Hepatic stellate cell (primary cell): ENCODE results near the gene ZFP64.
"Not testable (repeated sequence)": the region's sequence is repeated elsewhere in the genome, so short reads cannot be mapped to it uniquely, and the experiment has no call there.

Experiments used
- DNase-seq: peaks from one replicate; pipeline ENCODE4 v3.0.0; 2011; ENCODE audit warnings: low spot score

Gene ZFP64

DNA sequence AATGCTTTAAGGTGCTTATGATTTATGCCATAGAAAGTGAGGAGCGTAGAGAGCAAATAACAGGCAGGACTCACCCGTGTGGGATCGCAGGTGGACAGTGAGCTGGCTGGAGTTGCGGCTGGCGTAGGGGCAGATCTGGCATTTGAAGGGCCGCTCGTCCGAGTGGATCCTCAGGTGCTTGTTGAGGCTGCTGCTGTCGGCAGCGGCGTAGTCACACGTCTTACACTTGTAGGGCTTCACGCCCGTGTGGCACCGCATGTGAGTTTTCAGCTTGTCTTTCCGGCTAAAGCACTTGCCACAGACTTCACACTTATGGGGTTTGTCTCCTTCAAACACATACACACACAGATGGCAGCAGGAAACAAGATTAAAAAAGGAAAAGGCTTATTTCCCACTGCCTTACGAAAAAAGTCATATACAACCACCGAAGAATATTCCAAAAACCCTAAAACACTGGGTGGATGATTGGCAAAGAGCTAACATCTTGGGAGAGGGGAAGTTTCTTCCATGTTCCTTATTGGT, 31.5 kb downstream of the ZFP64 start:
- no peak for DNase-seq

- DNase-seq = no peak
Observed at GRCh38 chr20:52154575-52154974, 37.0 kb downstream of the ZFP64 start.

GRCh38 chr20:52153896-52154295, 37.7 kb downstream of the ZFP64 start:
- DNase-seq = no peak

GRCh38 chr20:52152921-52153320, 38.7 kb downstream of the ZFP64 start:
- DNase-seq = no peak

DNA sequence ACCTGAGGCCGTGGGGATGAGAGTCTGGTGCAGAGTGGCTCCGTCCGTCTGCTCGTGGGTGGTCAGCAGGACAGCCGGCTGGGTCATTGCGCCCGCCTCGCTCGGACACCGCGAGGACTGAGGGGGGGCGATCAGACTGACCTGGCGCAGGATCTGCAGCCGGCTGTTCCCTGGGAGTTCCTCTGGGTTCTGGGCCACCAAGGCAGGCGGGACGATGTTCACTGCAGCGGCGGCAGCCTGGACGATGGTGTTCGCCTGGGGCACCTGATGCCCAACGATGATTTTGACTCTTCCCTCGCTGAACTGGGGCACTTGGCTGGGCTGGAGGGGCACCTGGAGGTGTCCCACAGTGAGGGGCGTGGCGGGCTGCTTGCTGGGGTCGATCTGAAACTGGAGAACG, 39.2 kb downstream of the ZFP64 start:
- DNase-seq = no peak

DNA sequence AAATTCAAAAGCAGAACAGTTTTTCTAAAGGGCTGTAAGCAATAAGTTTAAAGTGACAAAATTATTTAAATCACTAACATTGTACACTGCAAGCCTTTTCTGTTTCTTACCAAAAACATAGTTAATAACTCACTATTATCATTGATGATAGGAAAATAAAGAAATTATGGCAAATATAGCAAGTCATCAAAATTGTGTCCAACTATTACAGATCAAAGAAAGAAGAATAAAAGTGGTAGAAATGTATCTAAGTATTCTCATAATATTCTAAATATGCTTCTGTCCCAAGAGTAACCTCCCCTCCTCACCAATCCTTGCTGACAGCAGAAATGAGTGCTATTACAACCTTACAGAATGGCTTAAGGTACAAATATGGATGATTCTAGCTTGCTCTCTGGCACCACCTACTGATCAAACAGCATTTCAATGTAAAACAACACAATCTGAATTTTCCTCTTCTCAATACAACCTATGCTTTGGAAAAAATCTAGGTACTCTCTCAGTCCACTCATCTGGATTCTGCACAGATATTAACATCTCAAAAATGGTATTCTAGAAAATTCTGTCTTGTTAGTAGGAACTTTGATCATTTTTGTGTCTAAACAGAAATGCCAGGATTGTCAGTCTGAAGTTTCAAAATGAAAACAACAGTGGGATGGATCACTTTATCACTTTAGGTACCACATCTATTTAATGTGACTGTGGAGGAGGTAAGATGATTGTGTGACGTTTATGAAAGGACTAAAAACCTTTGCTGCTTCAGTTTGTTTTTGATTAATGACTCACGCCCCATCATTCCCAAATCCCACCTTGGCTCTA, 40.9 kb downstream of the ZFP64 start:
- peak; percentile 51 for DNase-seq

- no peak for DNase-seq
Observed at GRCh38 chr20:52145587-52145986, 46.0 kb downstream of the ZFP64 start.

DNA sequence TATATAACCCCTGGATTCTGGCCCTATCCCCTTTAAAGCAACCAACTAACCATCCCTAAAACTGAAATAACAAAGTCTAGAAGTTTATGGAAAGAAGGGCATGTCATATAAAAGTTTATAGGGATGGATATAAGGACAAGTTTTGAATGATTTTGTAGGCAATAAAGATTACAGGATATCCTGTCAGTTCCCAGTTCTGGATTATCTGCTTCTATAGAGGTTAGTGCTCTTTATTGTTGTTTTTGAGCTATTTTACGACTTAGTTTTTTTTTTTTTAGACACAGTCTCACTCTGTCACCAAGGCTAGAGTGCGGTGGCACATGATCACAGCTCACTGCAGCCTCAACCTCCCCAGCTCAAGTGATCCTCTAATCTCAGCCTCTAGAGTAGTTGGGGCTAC, 48.3 kb downstream of the ZFP64 start:
- DNase-seq = no peak

- DNase-seq = no peak
Observed at GRCh38 chr20:52142757-52143156, 48.8 kb downstream of the ZFP64 start.

GRCh38 chr20:52139986-52140385, 51.6 kb downstream of the ZFP64 start:
- no peak for DNase-seq

DNA sequence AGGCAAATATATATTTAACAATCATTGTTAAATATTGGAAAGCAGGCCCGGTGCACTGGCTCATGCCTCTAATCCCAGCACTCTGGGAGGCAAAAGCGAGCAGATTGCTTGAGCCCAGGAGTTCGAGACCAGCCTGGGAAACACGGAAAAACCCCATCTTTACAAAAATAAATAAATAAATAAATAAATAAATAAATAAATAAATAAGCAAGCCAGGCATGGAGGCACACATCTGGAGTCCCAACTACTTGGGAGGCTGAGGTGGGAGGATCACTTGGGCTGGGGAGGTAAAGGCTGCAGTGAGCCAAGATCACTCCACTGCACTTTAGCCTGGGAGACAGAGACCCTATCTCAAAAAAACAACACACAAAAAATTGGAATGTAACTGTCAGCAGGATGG, 53.7 kb downstream of the ZFP64 start:
- DNase-seq = no peak

GRCh38 chr20:52133714-52134113, 57.9 kb downstream of the ZFP64 start:
- not testable (repeated sequence) for DNase-seq

GRCh38 chr20:52132337-52132736, 59.2 kb downstream of the ZFP64 start:
- DNase-seq = no peak

DNA sequence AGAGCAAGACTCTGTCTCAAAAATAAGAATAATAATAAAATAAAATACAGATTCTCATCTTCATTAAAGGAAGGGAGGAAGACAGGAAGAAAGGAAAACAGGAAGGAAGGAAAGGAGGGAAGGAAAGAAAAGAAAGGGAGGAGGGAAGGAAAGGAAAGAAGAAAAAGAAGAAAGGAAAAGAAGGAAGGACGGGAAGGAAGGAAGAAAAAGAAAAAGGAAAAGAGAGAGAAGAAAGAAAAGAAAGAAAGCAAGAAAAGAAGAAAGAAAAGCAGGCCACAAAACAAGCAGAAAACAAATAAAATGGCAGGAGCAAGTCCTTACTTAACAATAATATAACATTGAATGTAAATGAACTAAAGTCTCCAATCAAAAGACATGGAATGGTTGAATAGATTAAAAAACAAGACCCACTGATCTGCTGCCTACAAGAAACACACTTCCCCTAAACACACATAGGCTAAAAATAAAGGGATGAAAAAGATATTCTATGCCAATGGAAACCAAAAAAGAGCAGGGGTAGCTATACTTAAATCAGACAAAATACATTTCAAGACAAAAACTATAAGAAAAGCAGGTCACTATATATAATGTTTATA, 60.4 kb downstream of the ZFP64 start:
- DNase-seq = no peak

DNA sequence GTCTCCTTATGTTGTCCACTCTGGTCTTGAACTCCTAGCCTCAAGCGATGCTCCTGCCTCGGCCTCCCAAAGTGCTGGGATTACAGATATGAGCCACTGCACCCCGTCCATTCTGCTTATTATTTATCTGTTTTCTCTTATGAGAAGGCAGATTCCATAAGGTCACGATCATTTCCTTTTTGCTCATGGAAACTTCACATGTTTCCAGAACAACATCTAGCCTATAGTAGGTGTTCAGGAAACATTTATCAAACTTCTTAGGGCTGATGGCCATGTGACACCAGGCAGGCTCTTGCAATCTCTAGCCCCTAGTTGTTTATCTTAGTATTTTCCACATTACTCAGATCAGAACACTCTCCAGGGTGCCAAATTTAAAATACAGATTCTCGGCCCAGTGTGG, 61.2 kb downstream of the ZFP64 start:
- no peak for DNase-seq

DNA sequence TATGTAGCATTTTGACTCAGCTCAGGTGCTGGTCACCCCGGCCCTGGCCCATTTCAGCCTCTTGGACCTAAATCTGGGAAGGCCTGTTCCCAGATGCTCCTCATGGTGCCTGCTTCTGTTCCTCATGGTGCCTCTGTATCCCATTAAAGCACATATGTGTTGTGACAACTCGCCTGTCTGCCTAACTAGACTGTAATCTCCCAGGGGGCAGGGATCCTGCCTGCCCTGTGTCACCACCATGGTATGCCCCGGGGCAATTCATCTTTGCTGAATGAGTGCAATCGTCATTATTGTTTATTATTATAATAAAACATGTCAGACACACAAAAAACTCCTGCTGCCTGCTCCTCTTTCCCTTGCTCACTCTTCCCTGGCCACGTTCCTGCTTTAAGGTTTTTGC, 62.0 kb downstream of the ZFP64 start:
- DNase-seq = no peak

DNA sequence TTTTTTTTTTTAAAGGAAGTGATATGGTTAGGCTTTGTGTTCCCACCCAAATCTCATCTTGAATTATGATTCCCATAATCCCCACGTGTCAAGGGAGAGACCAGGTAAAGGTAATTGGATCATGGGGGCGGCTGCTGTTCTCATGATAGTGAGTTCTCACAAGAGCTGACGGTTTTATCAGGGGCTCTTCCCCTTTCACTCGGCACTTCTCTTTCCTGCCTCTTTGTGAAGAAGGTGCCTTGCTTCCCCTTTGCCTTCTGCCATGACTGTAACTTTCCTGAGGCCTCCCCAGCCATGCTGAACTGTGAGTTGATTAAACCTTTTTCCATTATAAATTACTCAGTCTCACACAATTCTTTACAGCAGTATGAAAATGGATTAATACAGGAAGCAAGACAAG, 64.3 kb downstream of the ZFP64 start:
- DNase-seq = no peak

- DNase-seq = no peak
Observed at GRCh38 chr20:52124821-52125220, 66.8 kb downstream of the ZFP64 start.

DNA sequence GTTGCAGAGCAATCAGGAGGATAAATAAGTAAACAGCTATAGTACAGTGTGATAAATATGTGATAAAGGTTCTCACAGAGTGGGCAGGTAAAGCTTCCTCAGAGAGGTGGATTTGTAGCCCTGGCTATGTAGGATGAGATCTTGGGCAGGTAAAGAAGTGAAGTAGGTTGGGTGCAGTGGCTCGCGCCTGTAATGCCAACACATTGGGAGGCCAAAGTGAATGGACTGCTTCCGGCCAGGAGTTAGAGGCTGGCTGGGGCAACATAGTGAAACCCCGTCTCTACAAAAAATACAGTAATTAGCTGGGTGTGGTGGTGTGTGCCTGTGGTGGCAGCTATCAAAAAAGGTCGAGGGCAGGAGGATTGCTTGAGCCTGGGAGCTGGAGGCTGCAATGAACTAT, 72.9 kb downstream of the ZFP64 start:
- no peak for DNase-seq

- no peak for DNase-seq
Observed at GRCh38 chr20:52118016-52118623, 73.5 kb downstream of the ZFP64 start.

GRCh38 chr20:52110456-52110855, 81.1 kb downstream of the ZFP64 start:
- DNase-seq = no peak

GRCh38 chr20:52105442-52106422, 85.8 kb downstream of the ZFP64 start:
- no peak for DNase-seq
